ENCODE measurements around the gene SPATA6L.
"Not testable (repeated sequence)": the region's sequence is repeated elsewhere in the genome, so short reads cannot be mapped to it uniquely, and the experiment has no call there.

Gene SPATA6L

DNA sequence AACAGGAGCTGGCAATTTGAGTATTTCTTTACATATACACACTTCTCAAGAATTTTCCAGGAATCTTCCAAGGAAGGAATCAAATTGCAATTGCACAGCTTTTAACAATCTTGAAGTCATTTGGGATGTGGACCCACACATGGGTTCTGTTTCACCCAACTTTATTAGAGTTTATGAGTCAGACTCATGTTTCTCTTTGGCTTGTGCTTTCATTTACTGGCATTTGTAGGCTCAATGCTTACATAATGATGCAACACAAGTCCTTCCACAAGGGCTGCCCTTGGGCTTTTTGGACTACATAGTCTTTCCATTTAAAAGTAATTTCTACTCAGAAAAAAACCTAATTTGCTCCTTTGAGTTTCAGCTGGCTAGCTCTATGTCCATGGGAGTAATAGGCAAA, 8.5 kb upstream of the SPATA6L start:
- DNase-seq (ENCODE audit: low spot score) = peak; percentile 65

DNA sequence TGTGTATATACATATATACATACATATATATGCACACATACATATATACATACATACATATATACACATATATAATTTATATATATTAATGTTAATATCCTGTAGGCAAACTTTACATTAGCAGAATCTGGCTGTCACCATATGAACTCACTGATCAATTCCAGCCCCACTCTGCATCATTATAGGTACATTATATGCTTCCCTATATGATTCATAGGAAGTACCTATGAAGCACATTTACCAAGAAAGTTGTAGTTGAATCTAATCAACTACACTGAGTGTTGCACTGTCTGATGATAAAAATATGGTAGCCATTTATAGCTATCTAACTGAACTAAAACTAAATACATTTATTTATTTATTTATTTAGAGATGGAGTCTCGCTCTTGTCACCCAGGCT, 5.5 kb upstream of the SPATA6L start:
- no peak for DNase-seq (ENCODE audit: low spot score)

GRCh38 chr9:4670591-4670990, 4.3 kb upstream of the SPATA6L start:
- DNase-seq (ENCODE audit: low spot score) = no peak

- DNase-seq (ENCODE audit: low spot score) = no peak
Observed at GRCh38 chr9:4669890-4670289, 3.6 kb upstream of the SPATA6L start.

DNA sequence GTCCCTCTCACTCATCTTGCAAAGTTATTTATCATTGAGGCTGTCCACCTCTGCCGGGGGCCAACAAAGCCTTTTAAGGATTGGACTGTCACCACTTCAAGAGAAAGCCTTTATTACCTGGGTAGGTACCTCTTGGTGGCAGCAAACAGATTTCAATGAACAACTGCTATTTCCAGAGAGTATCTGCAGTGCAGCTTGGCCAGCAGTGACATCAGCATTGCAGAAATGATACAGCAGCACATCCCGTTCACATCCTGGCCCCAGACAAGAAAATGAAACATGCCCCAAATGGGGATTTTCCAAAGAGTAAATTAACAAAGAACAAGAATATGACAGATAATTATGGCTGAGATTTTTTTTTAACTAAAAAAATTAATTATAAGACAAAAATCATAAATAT, 2.3 kb upstream of the SPATA6L start:
- DNase-seq (ENCODE audit: low spot score) = no peak

DNA sequence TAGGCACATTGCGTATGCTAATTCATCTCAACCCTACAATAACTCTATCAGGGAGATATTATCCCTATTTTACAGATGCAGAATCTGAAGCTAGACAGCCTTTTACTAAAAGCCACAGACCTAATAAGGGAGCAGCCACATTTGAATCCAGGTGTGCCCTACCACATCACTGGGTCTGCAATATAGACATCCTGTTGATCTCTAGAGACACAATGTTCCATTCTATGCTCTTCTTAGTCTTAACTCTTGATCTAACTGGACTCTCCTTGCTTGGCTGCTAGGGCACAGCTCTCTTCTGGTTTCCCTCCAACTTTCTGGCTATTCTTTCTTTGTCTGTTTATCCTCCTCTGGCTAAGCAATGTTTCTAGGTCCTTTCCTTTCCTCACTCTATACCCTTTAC, 1.4 kb upstream of the SPATA6L start:
- DNase-seq (ENCODE audit: low spot score) = no peak

GRCh38 chr9:4665357-4665756, 923 bp downstream of the SPATA6L start:
- DNase-seq (ENCODE audit: low spot score) = no peak

GRCh38 chr9:4663956-4664355, 2.3 kb downstream of the SPATA6L start:
- no peak for DNase-seq (ENCODE audit: low spot score)

GRCh38 chr9:4662989-4663792, 3.1 kb downstream of the SPATA6L start:
- DNase-seq (ENCODE audit: low spot score) = no peak

DNA sequence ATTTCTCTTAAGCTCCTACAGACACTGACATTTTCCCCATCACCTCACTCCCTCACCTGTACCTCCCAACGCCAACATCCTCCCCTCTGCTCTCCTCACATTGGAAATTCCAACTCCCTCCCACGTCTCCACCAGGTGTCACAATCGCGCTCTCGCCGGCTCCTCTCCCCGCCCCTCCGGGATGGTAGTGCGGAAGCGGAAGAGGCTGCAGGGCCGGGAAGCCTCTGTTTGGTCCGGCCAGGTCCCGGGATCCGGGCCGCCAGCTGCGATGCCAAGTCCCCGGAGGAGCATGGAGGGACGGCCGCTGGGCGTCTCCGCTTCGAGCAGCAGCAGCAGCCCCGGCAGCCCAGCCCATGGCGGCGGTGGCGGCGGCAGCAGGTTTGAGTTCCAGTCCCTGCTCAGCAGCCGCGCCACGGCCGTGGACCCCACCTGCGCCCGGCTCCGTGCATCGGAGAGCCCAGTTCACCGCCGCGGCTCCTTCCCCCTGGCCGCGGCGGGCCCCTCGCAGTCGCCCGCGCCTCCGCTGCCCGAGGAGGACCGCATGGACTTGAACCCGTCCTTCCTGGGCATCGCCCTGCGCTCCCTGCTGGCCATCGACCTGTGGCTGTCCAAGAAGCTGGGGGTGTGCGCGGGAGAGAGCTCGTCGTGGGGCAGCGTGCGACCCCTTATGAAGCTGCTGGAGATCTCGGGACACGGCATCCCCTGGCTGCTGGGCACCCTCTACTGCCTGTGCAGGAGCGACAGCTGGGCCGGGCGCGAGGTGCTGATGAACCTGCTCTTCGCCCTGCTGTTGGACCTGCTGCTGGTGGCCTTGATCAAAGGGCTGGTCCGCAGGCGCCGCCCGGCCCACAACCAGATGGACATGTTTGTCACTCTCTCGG, 3.9 kb downstream of the SPATA6L start, which contains the start of gene PLPP6:
Gene PLPP6 (plus strand): TSS at position 187 of the 881 bp plus-strand sequence. CDS start 82 bp downstream, at position 269.
- DNase-seq (ENCODE audit: low spot score) = peak; percentile 90

GRCh38 chr9:4661611-4662010, 4.7 kb downstream of the SPATA6L start:
- DNase-seq (ENCODE audit: low spot score) = no peak

GRCh38 chr9:4661165-4661564, 5.1 kb downstream of the SPATA6L start:
- peak; percentile 61 for DNase-seq (ENCODE audit: low spot score)

DNA sequence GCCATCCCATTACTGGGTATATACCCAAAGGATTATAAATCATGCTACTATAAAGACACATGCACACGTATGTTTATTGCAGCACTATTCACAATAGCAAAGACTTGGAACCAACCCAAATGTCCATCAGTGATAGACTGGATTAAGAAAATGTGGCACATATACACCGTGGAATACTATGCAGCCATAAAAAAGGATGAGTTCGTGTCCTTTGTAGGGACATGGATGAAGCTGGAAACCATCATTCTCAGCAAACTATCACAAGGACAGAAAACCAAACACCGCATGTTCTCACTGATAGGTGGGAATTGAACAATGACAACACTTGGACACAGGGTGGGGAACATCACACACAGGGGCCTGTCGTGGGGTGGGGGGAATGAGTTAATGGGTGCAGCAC, 5.6 kb downstream of the SPATA6L start:
- not testable (repeated sequence) for DNase-seq (ENCODE audit: low spot score)

DNA sequence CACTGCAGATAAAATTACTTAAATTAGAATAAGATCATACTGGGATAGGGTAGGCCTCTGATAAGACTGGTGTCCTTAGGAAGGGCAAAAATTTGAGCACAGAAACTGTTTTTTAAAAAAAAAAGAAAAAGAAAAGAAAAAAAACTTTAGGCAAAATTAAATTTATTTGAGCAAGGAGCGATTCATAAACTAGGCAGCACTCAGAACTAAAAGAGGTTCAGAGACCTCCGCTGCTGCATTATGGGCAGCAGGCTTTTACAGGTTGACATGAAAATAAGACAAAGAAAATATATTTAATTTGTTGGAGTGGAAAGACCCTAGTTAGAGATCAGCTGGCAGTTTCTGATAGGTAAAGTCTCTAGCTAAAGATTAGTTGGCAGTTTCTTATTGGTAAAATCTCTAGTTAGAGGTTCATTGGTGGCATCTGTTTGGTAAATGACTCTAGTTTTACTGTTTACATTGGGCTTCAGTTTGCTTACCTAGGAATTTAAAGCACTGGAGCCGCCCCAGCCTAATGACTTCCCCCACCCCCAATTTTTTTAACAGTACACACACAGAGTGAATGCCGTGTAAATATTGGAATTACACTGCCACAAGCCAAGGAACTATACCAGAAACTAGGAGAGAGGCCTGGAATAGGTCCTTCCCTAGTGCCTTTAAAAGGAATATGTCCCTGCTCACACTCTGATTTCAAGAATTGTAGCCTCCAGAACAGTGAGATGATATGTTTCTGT, 8.7 kb downstream of the SPATA6L start:
- no peak for DNase-seq (ENCODE audit: low spot score)

DNA sequence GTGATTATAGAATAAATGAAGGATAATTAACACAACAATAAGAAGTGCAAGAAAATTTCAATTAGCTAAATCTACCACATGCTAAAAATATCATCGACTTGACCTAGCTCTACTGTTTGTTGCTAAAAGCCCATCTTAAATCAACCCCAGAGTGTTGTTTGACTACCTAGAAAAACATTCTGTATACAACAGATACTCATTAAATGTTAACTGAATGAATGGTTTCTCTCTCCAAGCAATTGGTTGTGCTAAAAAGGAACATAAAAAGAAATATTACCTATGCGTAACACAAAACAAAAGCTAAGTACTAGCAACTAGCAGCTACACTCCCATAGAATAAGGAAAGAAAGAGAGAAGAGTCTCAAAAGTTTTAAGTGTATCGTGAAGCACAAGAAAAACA, 9.7 kb downstream of the SPATA6L start:
- DNase-seq (ENCODE audit: low spot score) = no peak

GRCh38 chr9:4656196-4656595, 10.1 kb downstream of the SPATA6L start:
- DNase-seq (ENCODE audit: low spot score) = not testable (repeated sequence)

DNA sequence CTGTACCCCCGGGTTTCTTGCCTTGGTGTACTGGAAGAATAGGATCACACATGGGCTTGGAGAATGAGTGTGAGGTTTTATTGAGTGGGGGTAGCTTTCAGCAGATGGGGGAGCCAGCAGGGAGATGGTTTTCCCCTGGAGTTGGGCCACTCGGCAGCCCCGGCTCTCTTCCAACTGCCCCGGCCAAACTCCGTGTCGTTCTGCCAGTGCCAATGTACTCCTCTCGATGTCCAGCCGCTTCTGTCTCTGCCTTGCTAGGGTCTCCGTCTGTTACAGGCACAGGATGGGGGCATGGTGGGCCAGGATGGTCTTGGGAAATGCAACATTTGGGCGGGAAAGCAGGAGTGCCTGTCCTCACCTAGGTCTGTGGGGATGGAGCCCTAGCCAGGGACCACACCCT, 11.7 kb downstream of the SPATA6L start:
- DNase-seq (ENCODE audit: low spot score) = no peak

DNA sequence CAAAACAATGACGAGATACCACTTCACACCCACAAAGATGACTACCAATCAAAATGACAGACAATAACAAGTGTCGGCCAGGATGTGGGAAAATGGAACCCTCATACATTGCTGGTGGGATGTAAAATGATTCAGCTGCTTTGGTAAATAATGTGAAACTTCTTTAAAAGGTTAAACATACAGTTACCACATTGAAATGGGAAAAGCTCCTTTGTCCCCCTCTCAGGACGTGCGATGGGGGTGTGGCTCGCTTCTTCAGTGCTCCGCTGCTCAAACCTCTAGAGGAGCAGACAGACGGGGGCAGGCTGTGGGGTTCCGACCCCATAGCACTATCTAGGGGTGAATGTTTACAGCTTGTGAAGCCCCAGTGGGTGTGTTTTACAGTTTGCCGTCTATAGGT, 12.2 kb downstream of the SPATA6L start:
- DNase-seq (ENCODE audit: low spot score) = no peak

DNA sequence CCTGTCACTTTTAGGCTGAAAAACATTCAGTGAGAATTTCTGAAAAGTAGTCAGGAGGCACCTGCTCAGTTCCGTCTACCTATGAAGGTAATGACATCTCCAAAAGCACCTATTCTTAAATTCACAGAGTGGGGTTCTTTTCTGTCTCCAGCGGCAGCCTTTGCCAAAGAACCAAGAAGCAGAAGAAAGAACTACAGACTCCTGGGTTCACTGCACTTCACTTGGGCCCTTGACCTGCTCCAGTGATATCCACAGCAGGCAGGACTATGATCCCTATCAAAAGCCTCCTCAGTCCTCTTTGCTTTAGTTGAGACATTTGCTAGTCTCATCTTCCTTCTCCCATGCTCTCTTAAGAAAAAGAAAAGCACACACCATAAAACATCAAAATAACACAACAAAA, 23.9 kb downstream of the SPATA6L start:
- DNase-seq (ENCODE audit: low spot score) = no peak

DNA sequence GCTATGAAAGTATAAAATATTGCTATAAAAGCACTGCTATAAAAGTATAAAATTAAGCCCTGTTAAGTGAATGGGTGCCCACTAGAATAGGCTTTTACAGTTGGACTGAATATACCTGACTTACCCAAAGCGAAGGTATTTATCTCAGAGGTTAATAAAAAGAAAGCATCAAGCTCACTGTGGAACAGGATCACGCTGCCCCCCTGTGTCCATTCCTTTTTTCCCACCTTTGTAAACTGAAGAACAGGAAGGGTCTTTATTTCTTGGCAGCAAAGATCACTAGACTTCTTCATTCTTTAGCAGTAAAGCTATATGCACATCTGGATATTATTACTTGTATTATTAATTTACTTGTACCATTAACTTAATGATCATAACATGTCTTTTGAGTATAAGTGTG, 26.3 kb downstream of the SPATA6L start:
- no peak for DNase-seq (ENCODE audit: low spot score)

GRCh38 chr9:4639420-4639819, 26.9 kb downstream of the SPATA6L start:
- no peak for DNase-seq (ENCODE audit: low spot score)

GRCh38 chr9:4638968-4639367, 27.3 kb downstream of the SPATA6L start:
- DNase-seq (ENCODE audit: low spot score) = no peak
